ENCODE measurements around the gene INTS7.

The INTS7 gene

GRCh38 chr1:211901945-211902344, 133.4 kb downstream of the INTS7 start:
- no peak for DNase-seq

GRCh38 chr1:211900441-211900840, 134.9 kb downstream of the INTS7 start:
- DNase-seq, result no peak

- DNase-seq, result no peak
Measured at GRCh38 chr1:211896958-211897357, 138.4 kb downstream of the INTS7 start.

GRCh38 chr1:211895126-211895759, 140.1 kb downstream of the INTS7 start:
- DNase-seq, result no peak

- no peak for DNase-seq
Measured at GRCh38 chr1:211894312-211894711, 141.0 kb downstream of the INTS7 start.

- no peak for DNase-seq
Measured at GRCh38 chr1:211893260-211893659, 142.1 kb downstream of the INTS7 start.

GRCh38 chr1:211892577-211892976, 142.8 kb downstream of the INTS7 start:
- DNase-seq, result no peak

GRCh38 chr1:211891708-211892107, 143.6 kb downstream of the INTS7 start:
- DNase-seq, result no peak
